ENCODE data around the gene SLC25A53.

- no peak for TF ChIP-seq CTCF (conservative IDR thresholded peaks at IDR 0.05)
- TF ChIP-seq ZFX (IDR thresholded peaks at IDR 0.05): no peak
Measured at GRCh38 chrX:104137496-104137895, 19.3 kb downstream of the SLC25A53 start.
